Loucy (cell line): ENCODE results near the gene F12.

Source experiments
- H2AFZ ChIP-seq: fragments of 200-600 bp; sonication (generic); 2 replicates; pipeline ENCODE4 v1.6.0; 2016; ENCODE audit warnings: antibody characterized with exemption, mild to moderate bottlenecking, low read length, moderate library complexity
- H3F3A ChIP-seq: fragments of 200-600 bp; 2 replicates; pipeline ENCODE4 v1.6.0; 2016; ENCODE audit warnings: antibody characterized with exemption, low read depth, mild to moderate bottlenecking
- H3K27me3 ChIP-seq: fragments of 200-600 bp; sonication (generic); 2 replicates; pipeline ENCODE4 v1.6.1; 2014; ENCODE audit warnings: low read length, mild to moderate bottlenecking; ENCODE audit not compliant: insufficient read depth, poor library complexity, severe bottlenecking
- H3K36me3 ChIP-seq: fragments of 200-600 bp; sonication (generic); 2 replicates; pipeline ENCODE4 v1.6.1; 2016; ENCODE audit warnings: low read length; ENCODE audit not compliant: insufficient read depth
- H3K4me1 ChIP-seq: fragments of 200-600 bp; sonication (generic); 2 replicates; pipeline ENCODE4 v1.5.1; 2014; ENCODE audit warnings: low read length, mild to moderate bottlenecking; ENCODE audit not compliant: insufficient read depth, poor library complexity, severe bottlenecking
- H3K4me2 ChIP-seq: fragments of 200-600 bp; sonication (generic); 2 replicates; pipeline ENCODE4 v1.6.0; 2014; ENCODE audit warnings: antibody characterized with exemption, low read length, low read depth, mild to moderate bottlenecking; ENCODE audit not compliant: poor library complexity, severe bottlenecking
- H3K4me3 ChIP-seq: fragments of 200-600 bp; sonication (generic); 2 replicates; pipeline ENCODE4 v1.5.1; 2014; ENCODE audit warnings: low read length, mild to moderate bottlenecking, mixed read lengths; ENCODE audit not compliant: poor library complexity, severe bottlenecking
- H3K79me2 ChIP-seq: fragments of 200-600 bp; sonication (generic); 2 replicates; pipeline ENCODE4 v1.6.1; 2014; ENCODE audit warnings: low read length; ENCODE audit not compliant: insufficient read depth
- H3K9ac ChIP-seq: fragments of 200-600 bp; sonication (generic); 2 replicates; pipeline ENCODE4 v1.6.0; 2014; ENCODE audit warnings: mild to moderate bottlenecking, low read depth, low read length, moderate library complexity; ENCODE audit not compliant: poor library complexity, severe bottlenecking
- H3K9me2 ChIP-seq: fragments of 200-600 bp; sonication (generic); replicated peaks from 2 replicates; pipeline ENCODE4 v1.6.1; 2016; ENCODE audit warnings: low read depth, low read length, mixed read lengths
- H3K9me3 ChIP-seq: fragments of 200-600 bp; sonication (generic); 2 replicates; pipeline ENCODE4 v1.6.1; 2014; ENCODE audit warnings: mild to moderate bottlenecking, antibody characterized with exemption, low read length, low read depth; ENCODE audit not compliant: insufficient read depth
- H4K20me1 ChIP-seq: fragments of 200-600 bp; sonication (generic); 2 replicates; pipeline ENCODE4 v1.6.0; 2014; ENCODE audit warnings: antibody characterized with exemption, low read length, mild to moderate bottlenecking; ENCODE audit not compliant: insufficient read depth, poor library complexity, severe bottlenecking
- EZH2phosphoT487 ChIP-seq: fragments of 200-600 bp; IDR thresholded peaks from 2 replicates; pipeline ENCODE4 v1.6.1; 2018; ENCODE audit warnings: antibody characterized with exemption, mild to moderate bottlenecking, moderate library complexity, borderline replicate concordance
- TF ChIP-seq, protein P1 (sequence below): fragments of 200-600 bp; sonication (generic); conservative IDR thresholded peaks from 2 replicates; pipeline ENCODE4 v1.5.1; 2014; ENCODE audit warnings: mild to moderate bottlenecking, antibody characterized with exemption, low read length

The F12 gene

DNA sequence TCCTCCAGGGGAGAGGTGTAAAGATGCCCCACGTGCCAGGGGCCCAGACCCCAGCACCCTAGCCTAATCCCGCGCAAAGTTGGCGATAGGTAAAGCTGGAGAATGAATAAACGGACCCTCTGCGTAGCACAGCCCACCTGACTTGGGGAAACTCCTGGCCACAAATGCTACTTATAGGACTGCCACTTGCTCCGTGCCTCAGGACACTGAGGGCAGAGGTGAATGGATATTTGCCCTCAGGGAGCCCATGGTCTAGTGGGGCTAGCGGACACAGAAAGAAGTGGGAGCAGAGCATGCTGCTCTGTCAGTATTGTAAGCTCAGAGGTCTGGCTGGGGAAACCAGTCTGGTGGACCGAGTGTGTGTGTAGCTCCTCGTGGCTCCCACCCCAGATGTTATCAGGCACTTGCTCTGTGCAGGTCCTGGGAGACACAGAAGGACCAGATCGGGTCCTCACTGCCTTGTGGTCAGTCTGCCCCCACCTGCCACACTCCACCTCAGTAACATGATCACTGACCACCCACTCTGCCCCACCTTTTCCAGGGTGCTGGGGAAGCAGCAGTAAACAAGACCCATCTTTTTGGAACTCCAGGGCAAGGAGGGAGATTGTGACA, 18.0 kb upstream of the F12 start:
- Histone ChIP-seq H3K9me3 (no peaks in the 10 kb centered on the region), H3K4me2 (peak overlapping the region; percentile 99), H3K4me3 (peak overlapping the region; percentile 95), H4K20me1 (peaks cover 19% of the 10 kb centered on the region), H3K36me3 (peaks cover 3% of the 10 kb centered on the region; the same call in 1 of the 2 replicates), H3K4me1 (peaks cover 40% of the 10 kb centered on the region), H3K9ac (peak overlapping the region; percentile 97), H3K27me3 (no peaks in the 10 kb centered on the region), H3F3A (no peaks in the 10 kb centered on the region), H2AFZ (no peak overlapping the region), H3K9me2 (no peaks in the 10 kb centered on the region), H3K79me2 (peaks cover 49% of the 10 kb centered on the region)
- TF ChIP-seq, protein P1, sequence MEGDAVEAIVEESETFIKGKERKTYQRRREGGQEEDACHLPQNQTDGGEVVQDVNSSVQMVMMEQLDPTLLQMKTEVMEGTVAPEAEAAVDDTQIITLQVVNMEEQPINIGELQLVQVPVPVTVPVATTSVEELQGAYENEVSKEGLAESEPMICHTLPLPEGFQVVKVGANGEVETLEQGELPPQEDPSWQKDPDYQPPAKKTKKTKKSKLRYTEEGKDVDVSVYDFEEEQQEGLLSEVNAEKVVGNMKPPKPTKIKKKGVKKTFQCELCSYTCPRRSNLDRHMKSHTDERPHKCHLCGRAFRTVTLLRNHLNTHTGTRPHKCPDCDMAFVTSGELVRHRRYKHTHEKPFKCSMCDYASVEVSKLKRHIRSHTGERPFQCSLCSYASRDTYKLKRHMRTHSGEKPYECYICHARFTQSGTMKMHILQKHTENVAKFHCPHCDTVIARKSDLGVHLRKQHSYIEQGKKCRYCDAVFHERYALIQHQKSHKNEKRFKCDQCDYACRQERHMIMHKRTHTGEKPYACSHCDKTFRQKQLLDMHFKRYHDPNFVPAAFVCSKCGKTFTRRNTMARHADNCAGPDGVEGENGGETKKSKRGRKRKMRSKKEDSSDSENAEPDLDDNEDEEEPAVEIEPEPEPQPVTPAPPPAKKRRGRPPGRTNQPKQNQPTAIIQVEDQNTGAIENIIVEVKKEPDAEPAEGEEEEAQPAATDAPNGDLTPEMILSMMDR: no peak
- TF ChIP-seq EZH2phosphoT487: no peak

DNA sequence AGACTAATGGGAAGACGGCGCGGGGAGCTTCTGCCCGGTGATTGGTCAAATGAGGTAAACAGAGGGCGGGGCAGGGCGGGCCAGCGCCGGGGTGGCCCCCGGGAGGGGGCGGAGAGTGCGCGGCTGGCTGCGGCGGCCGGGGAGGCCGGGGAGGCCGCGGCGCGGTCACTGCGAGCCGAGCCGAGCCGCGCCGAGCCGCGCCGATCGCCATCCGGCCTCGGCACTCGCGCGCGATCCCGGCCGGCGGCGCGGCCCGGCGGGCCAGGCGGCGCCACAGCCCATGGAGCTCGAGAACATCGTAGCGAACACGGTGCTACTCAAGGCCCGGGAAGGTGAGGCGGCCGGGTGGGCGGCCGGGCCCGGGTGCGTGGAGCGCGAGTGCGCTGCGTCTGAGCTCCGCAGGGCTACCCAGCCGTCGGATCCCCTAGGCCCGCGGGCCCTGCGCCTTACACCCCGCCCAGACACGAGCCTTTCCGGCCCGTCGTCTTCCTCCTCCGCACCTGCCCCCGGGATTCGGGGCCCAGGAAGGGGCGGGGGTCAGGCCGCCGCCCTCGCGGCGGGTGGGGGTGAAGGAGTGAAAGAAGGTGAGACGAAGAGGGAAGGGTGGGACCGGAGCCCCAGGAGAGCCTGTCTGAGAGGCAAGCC, 17.3 kb upstream of the F12 start, which contains the start of gene GRK6:
GRK6 (plus strand) TSS at position 111 of the 645 bp plus-strand sequence; CDS start at position 281, 170 bp downstream.
- Histone ChIP-seq H3K4me3 (peak within 1 kb of the TSS; percentile 95), H3K36me3 (no peaks in the 10 kb centered on the region), H2AFZ (peak within 1 kb of the TSS; percentile 93), H3K9me2 (no peaks in the 10 kb centered on the region), H3K9ac (peak within 1 kb of the TSS; percentile 97), H3K4me2 (peak within 1 kb of the TSS; percentile 99), H3K9me3 (no peaks in the 10 kb centered on the region), H4K20me1 (peaks cover 19% of the 10 kb centered on the region), H3K27me3 (no peaks in the 10 kb centered on the region), H3F3A (no peaks in the 10 kb centered on the region), H3K4me1 (peaks cover 36% of the 10 kb centered on the region), H3K79me2 (peaks cover 46% of the 10 kb centered on the region)
- TF ChIP-seq, protein P1: no peak
- no peak for TF ChIP-seq EZH2phosphoT487

DNA sequence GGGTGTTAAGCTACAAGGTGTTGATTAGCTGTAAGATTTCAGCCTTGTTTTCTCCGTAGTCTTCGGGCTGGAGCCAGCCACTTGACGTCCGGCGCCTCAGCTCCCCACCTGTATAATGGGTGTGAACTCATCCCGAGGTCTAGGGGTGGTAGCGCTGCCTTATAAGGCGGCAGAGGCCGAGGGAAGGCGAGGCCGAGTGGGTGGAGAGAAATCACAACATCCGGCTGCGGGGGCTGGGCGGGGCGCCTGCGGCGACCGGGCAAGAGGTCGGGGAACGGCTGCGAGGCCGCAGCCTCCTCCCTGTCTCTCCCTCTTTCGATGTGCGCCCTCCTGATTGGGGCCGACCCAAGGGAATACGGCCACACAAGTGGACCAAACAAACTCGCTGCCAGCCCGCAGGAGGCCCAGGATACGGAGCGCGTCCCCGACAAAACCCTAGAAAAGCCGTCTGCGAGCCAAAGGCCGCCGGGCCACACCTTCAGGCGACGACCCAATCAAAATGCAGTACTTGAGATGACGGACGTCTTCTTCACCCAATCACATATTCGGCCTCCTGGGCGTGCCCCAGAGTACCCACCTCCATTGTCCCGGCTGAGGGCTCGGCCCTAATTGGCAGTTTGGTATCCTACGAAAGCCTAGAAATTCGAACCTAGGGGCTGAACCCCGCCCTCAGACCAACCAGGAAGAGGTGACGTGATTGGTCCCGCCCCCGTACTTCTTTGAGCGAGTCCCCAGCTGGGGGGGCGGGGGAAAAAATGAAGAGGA, 16.6 kb upstream of the F12 start:
- Histone ChIP-seq H3K27me3 (no peaks in the 10 kb centered on the region), H3F3A (no peaks in the 10 kb centered on the region), H3K36me3 (no peaks in the 10 kb centered on the region), H2AFZ (peak overlapping the region; percentile 93), H4K20me1 (peaks cover 19% of the 10 kb centered on the region), H3K79me2 (peaks cover 43% of the 10 kb centered on the region), H3K4me2 (peak overlapping the region; percentile 70), H3K4me3 (peak overlapping the region; percentile 79), H3K9ac (peak overlapping the region; percentile 69), H3K9me2 (no peaks in the 10 kb centered on the region), H3K4me1 (peaks cover 33% of the 10 kb centered on the region), H3K9me3 (no peaks in the 10 kb centered on the region)
- TF ChIP-seq, protein P1: no peak
- TF ChIP-seq EZH2phosphoT487: no peak
